ENCODE data around the gene ONECUT2.

GRCh38 chr18:57502624-57503023 lies 67.5 kb downstream of the ONECUT2 start:
- TF ChIP-seq TAF1 (IDR thresholded peaks at IDR 0.05; ENCODE audit: low read depth, low read length): no peak
- TF ChIP-seq POLR2A (IDR thresholded peaks at IDR 0.05; ENCODE audit: low read depth, low read length): no peak
